OCI-LY3 (cell line): Measurements from ENCODE around the gene AGAP1.

Experiments used
- H2AFZ ChIP-seq: fragments of 200-600, 300-600 bp; shearing (Covaris generic); 2 replicates; pipeline ENCODE4 v1.6.0; 2014; ENCODE audit warnings: antibody characterized with exemption, low read depth, low read length
- H3K27ac ChIP-seq: fragments of 200-600, 300-600 bp; sonication (generic); 2 replicates; pipeline ENCODE4 v1.5.1; 2014; ENCODE audit warnings: mild to moderate bottlenecking, low read length, moderate library complexity, mixed read lengths
- H3K27me3 ChIP-seq: fragments of 200-600, 300-600 bp; sonication (generic); 2 replicates; pipeline ENCODE4 v1.6.1; 2014; ENCODE audit warnings: low read depth, low read length, mixed read lengths
- H3K36me3 ChIP-seq: fragments of 200-600, 300-600 bp; sonication (generic); replicated peaks from 2 replicates; pipeline ENCODE3; 2014; ENCODE audit warnings: low read depth, low read length, mixed read lengths
- H3K4me1 ChIP-seq: fragments of 300-600, 200-600 bp; sonication (generic); 2 replicates; pipeline ENCODE4 v1.6.1; 2014; ENCODE audit warnings: low read length, mixed read lengths
- H3K4me2 ChIP-seq: fragments of 200-600, 300-600 bp; sonication (generic); 2 replicates; pipeline ENCODE4 v1.6.1; 2014; ENCODE audit warnings: low read length, mixed read lengths
- H3K4me3 ChIP-seq: fragments of 300-600, 200-600 bp; sonication (generic); 2 replicates; pipeline ENCODE4 v1.5.1; 2014; ENCODE audit warnings: antibody characterized with exemption, mild to moderate bottlenecking, low read length, moderate library complexity
- H3K79me2 ChIP-seq: fragments of 300-600, 200-600 bp; shearing (Covaris generic); 2 replicates; pipeline ENCODE4 v1.6.1; 2014; ENCODE audit warnings: mild to moderate bottlenecking, low read length, mixed read lengths
- H3K9ac ChIP-seq: fragments of 300-600, 200-600 bp; shearing (Covaris generic); 2 replicates; pipeline ENCODE4 v1.6.0; 2014; ENCODE audit warnings: mild to moderate bottlenecking, low read length, moderate library complexity
- H3K9me3 ChIP-seq: fragments of 200-600, 300-600 bp; shearing (Covaris generic); 2 replicates; pipeline ENCODE4 v1.6.1; 2014; ENCODE audit warnings: low read length, mixed read lengths; ENCODE audit not compliant: insufficient read depth
- H4K20me1 ChIP-seq: fragments of 200-600, 300-600 bp; sonication (generic); 2 replicates; pipeline ENCODE4 v1.6.1; 2016; ENCODE audit warnings: low read length, mixed read lengths; ENCODE audit not compliant: insufficient read depth
- CTCF ChIP-seq: fragments of 200-600, 300-600 bp; sonication (generic); IDR thresholded peaks from 2 replicates; pipeline ENCODE4 v1.5.1; 2014; ENCODE audit warnings: antibody characterized with exemption, low read length, low read depth
- EZH2phosphoT487 ChIP-seq: fragments of 200-600 bp; shearing (Covaris generic); IDR thresholded peaks from 2 replicates; pipeline ENCODE4 v1.6.1; 2018; ENCODE audit warnings: antibody characterized with exemption, mixed run types, low read depth

AGAP1 gene

GRCh38 chr2:236128321-236128720 lies 634.5 kb downstream of the AGAP1 start:
- H3K4me1 ChIP-seq: no peaks in the 10 kb centered on the region

GRCh38 chr2:236129935-236130334 lies 636.1 kb downstream of the AGAP1 start:
- TF ChIP-seq CTCF (no peak), EZH2phosphoT487 (no peak)
- H3K4me3 ChIP-seq: no peak overlapping the region
- H3K9me3 ChIP-seq: no peaks in the 10 kb centered on the region
- H3K4me2 ChIP-seq: no peak overlapping the region
- H3K9ac ChIP-seq: no peak overlapping the region
- H3K36me3 ChIP-seq: no peaks in the 10 kb centered on the region
- H4K20me1 ChIP-seq: no peaks in the 10 kb centered on the region
- H3K79me2 ChIP-seq: no peaks in the 10 kb centered on the region
- no peaks in the 10 kb centered on the region for H3K27me3 ChIP-seq
- no peaks in the 10 kb centered on the region for H3K4me1 ChIP-seq
- H3K27ac ChIP-seq: no peak overlapping the region
- H2AFZ ChIP-seq: no peak overlapping the region

More at GRCh38 chr2:236128321-236128720, 634.5 kb downstream of the AGAP1 start:
- TF ChIP-seq CTCF (no peak), EZH2phosphoT487 (no peak)
- Histone ChIP-seq H3K4me2 (no peak overlapping the region), H3K9ac (no peak overlapping the region), H3K27me3 (no peaks in the 10 kb centered on the region), H3K79me2 (no peaks in the 10 kb centered on the region), H4K20me1 (no peaks in the 10 kb centered on the region), H3K36me3 (no peaks in the 10 kb centered on the region), H2AFZ (no peak overlapping the region), H3K4me3 (no peak overlapping the region), H3K27ac (no peak overlapping the region), H3K9me3 (no peaks in the 10 kb centered on the region)

- no peaks in the 10 kb centered on the region for H3K4me1 ChIP-seq
- H3K79me2 ChIP-seq: no peaks in the 10 kb centered on the region
- no peak overlapping the region for H3K9ac ChIP-seq
- H3K27me3 ChIP-seq: no peaks in the 10 kb centered on the region
- no peak overlapping the region for H3K4me2 ChIP-seq
- H2AFZ ChIP-seq: no peak overlapping the region
- no peak overlapping the region for H3K4me3 ChIP-seq
- H3K36me3 ChIP-seq: no peaks in the 10 kb centered on the region
- H3K27ac ChIP-seq: no peak overlapping the region
- no peaks in the 10 kb centered on the region for H3K9me3 ChIP-seq
- no peak for TF ChIP-seq CTCF
- TF ChIP-seq EZH2phosphoT487: no peak
- H4K20me1 ChIP-seq: no peaks in the 10 kb centered on the region
Measured at GRCh38 chr2:236130349-236130998, 636.6 kb downstream of the AGAP1 start.

- TF ChIP-seq EZH2phosphoT487 (no peak), CTCF (no peak)
- Histone ChIP-seq H3K4me1 (no peaks in the 10 kb centered on the region), H3K36me3 (no peaks in the 10 kb centered on the region)
Measured at GRCh38 chr2:236131073-236131692, 637.3 kb downstream of the AGAP1 start.

More at GRCh38 chr2:236131073-236131692, 637.3 kb downstream of the AGAP1 start:
- no peak overlapping the region for H3K4me2 ChIP-seq
- H3K27me3 ChIP-seq: no peaks in the 10 kb centered on the region
- H3K9me3 ChIP-seq: no peaks in the 10 kb centered on the region
- no peak overlapping the region for H3K9ac ChIP-seq
- no peaks in the 10 kb centered on the region for H4K20me1 ChIP-seq
- H3K79me2 ChIP-seq: no peaks in the 10 kb centered on the region
- H3K27ac ChIP-seq: no peak overlapping the region
- no peak overlapping the region for H3K4me3 ChIP-seq
- no peak overlapping the region for H2AFZ ChIP-seq
